ENCODE data around the gene LSM4. TPM values are rescaled to one million over a fixed set of nuclear protein-coding genes. Genes with fewer than 3 reads are reported as not detected.

The LSM4 gene

Small RNA genes lying within 50 kb of the gene (small RNA-seq; reads per million reads assigned to genes)
- gene MIR3188 (ENCODE audit: insufficient read depth) (not detected), gene RN7SL513P (ENCODE audit: insufficient read depth) (not detected), gene RPL39P38 (ENCODE audit: insufficient read depth) (not detected)
